H1 (cell line): ENCODE data around the gene CACNA1C. TPM values are rescaled to one million over a fixed set of nuclear protein-coding genes. Genes with fewer than 3 reads are reported as not detected.

Experiments used
- KDM5A ChIP-seq: fragments of 200-600 bp; IDR thresholded peaks from 2 replicates; pipeline ENCODE4 v1.7.1; 2012; ENCODE audit warnings: mild to moderate bottlenecking, low read length, inconsistent platforms, mixed read lengths
- PHF8 ChIP-seq: fragments of 200-600 bp; sonication (generic); conservative IDR thresholded peaks from 2 replicates; pipeline ENCODE4 v1.7.1; 2012; ENCODE audit warnings: low read depth, mild to moderate bottlenecking, inconsistent platforms, low read length, moderate library complexity
- POU5F1 ChIP-seq: IDR thresholded peaks from 2 replicates; pipeline ENCODE4 v1.6.1; 2011; ENCODE audit warnings: low read depth, mild to moderate bottlenecking, low read length, moderate library complexity
- RAD21 ChIP-seq, 2 experiments: IDR thresholded peaks in 1 of 2; conservative IDR thresholded peaks in 1 of 2; 2 replicates each; pipeline ENCODE4 v1.6.1; 2011; ENCODE audit warnings: low read depth in 2 of 2, low read length in 2 of 2, improper control_type of control experiment in 1 of 2, inconsistent platforms in 1 of 2, mild to moderate bottlenecking in 1 of 2, moderate library complexity in 1 of 2
- SIX5 ChIP-seq: IDR thresholded peaks from 2 replicates; pipeline ENCODE4 v1.6.1; 2011; ENCODE audit warnings: mild to moderate bottlenecking, low read depth, low read length
- polyA plus RNA-seq, 7 experiments: library from polyadenylated mRNA; depleted of rRNA in 3 of 7; stranded (reverse) in 5 of 7; unstranded in 2 of 7; fragments of >200 nt in 5 of 7; fragments of 200-250 nt in 2 of 7; gene quantifications; 1 replicate in 5 of 7; 2 replicates in 1 of 7; 4 replicates in 1 of 7; pipeline versions ENCODE4 v1.2.1 to v1.2.3, GENCODE V29; 2011 to 2013; ENCODE audit warnings: missing spikeins in 2 of 7, mixed read lengths in 2 of 7
- total RNA-seq: library from RNA; stranded (reverse); fragmentation: NEBNext Ultra II Directional; extraction: Animal tissue kit (Norgen Biotek cat#: 25700); gene quantifications from 2 replicates; pipeline ENCODE4 v1.2.1, GENCODE V29; 2021
- TF ChIP-seq, protein P1 (sequence below): fragments of 300-600 bp; sonication (generic); IDR thresholded peaks from 2 replicates; pipeline ENCODE4 v1.7.1; 2012; ENCODE audit warnings: low read length, moderate library complexity, mild to moderate bottlenecking, inconsistent platforms; ENCODE audit not compliant: insufficient replicate concordance

Gene CACNA1C
- total and polyA plus RNA-seq, 2 of the 8 experiments (the other 6 are each of a cell fraction or from before 2014, with no cell fraction given) = 1.3 TPM

- TF ChIP-seq, protein P1, sequence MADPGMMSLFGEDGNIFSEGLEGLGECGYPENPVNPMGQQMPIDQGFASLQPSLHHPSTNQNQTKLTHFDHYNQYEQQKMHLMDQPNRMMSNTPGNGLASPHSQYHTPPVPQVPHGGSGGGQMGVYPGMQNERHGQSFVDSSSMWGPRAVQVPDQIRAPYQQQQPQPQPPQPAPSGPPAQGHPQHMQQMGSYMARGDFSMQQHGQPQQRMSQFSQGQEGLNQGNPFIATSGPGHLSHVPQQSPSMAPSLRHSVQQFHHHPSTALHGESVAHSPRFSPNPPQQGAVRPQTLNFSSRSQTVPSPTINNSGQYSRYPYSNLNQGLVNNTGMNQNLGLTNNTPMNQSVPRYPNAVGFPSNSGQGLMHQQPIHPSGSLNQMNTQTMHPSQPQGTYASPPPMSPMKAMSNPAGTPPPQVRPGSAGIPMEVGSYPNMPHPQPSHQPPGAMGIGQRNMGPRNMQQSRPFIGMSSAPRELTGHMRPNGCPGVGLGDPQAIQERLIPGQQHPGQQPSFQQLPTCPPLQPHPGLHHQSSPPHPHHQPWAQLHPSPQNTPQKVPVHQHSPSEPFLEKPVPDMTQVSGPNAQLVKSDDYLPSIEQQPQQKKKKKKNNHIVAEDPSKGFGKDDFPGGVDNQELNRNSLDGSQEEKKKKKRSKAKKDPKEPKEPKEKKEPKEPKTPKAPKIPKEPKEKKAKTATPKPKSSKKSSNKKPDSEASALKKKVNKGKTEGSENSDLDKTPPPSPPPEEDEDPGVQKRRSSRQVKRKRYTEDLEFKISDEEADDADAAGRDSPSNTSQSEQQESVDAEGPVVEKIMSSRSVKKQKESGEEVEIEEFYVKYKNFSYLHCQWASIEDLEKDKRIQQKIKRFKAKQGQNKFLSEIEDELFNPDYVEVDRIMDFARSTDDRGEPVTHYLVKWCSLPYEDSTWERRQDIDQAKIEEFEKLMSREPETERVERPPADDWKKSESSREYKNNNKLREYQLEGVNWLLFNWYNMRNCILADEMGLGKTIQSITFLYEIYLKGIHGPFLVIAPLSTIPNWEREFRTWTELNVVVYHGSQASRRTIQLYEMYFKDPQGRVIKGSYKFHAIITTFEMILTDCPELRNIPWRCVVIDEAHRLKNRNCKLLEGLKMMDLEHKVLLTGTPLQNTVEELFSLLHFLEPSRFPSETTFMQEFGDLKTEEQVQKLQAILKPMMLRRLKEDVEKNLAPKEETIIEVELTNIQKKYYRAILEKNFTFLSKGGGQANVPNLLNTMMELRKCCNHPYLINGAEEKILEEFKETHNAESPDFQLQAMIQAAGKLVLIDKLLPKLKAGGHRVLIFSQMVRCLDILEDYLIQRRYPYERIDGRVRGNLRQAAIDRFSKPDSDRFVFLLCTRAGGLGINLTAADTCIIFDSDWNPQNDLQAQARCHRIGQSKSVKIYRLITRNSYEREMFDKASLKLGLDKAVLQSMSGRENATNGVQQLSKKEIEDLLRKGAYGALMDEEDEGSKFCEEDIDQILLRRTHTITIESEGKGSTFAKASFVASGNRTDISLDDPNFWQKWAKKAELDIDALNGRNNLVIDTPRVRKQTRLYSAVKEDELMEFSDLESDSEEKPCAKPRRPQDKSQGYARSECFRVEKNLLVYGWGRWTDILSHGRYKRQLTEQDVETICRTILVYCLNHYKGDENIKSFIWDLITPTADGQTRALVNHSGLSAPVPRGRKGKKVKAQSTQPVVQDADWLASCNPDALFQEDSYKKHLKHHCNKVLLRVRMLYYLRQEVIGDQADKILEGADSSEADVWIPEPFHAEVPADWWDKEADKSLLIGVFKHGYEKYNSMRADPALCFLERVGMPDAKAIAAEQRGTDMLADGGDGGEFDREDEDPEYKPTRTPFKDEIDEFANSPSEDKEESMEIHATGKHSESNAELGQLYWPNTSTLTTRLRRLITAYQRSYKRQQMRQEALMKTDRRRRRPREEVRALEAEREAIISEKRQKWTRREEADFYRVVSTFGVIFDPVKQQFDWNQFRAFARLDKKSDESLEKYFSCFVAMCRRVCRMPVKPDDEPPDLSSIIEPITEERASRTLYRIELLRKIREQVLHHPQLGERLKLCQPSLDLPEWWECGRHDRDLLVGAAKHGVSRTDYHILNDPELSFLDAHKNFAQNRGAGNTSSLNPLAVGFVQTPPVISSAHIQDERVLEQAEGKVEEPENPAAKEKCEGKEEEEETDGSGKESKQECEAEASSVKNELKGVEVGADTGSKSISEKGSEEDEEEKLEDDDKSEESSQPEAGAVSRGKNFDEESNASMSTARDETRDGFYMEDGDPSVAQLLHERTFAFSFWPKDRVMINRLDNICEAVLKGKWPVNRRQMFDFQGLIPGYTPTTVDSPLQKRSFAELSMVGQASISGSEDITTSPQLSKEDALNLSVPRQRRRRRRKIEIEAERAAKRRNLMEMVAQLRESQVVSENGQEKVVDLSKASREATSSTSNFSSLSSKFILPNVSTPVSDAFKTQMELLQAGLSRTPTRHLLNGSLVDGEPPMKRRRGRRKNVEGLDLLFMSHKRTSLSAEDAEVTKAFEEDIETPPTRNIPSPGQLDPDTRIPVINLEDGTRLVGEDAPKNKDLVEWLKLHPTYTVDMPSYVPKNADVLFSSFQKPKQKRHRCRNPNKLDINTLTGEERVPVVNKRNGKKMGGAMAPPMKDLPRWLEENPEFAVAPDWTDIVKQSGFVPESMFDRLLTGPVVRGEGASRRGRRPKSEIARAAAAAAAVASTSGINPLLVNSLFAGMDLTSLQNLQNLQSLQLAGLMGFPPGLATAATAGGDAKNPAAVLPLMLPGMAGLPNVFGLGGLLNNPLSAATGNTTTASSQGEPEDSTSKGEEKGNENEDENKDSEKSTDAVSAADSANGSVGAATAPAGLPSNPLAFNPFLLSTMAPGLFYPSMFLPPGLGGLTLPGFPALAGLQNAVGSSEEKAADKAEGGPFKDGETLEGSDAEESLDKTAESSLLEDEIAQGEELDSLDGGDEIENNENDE = no peak
- TF ChIP-seq KDM5A (no peak), POU5F1 (no peak), PHF8 (no peak), SIX5 (no peak), RAD21 (IDR thresholded peaks at IDR 0.05 in 1 of 2, conservative IDR thresholded peaks at IDR 0.05 in 1 of 2; ENCODE audit: low read depth in 2 of 2, low read length in 2 of 2) (no peak)
These were observed 89.3 kb downstream of the CACNA1C start (continued) for GRCh38 chr12:2142068-2142467.
